ENCODE data around the gene EIF6.

EIF6 gene

GRCh38 chr20:35251613-35251940 is 33.0 kb downstream of the EIF6 start:
- Histone ChIP-seq H3K27me3 (no peaks in the 10 kb centered on the region), H3K9me3 (no peaks in the 10 kb centered on the region)
- TF ChIP-seq CTCF (IDR thresholded peaks at IDR 0.05; ENCODE audit: low read depth, low read length): no peak

GRCh38 chr20:35248641-35249475 is 35.7 kb downstream of the EIF6 start:
- H3K4me1 ChIP-seq: no peaks in the 10 kb centered on the region
- no peak for DNase-seq
- no peaks in the 10 kb centered on the region for H3K36me3 ChIP-seq
- no peak overlapping the region for H3K4me3 ChIP-seq (ENCODE audit: low read depth, low read length)
- no peaks in the 10 kb centered on the region for H3K9me3 ChIP-seq
- no peak for TF ChIP-seq CTCF (IDR thresholded peaks at IDR 0.05; ENCODE audit: low read depth, low read length)
- no peaks in the 10 kb centered on the region for H3K27me3 ChIP-seq

More at GRCh38 chr20:35251613-35251940, 33.0 kb downstream of the EIF6 start:
- Histone ChIP-seq H3K36me3 (peaks cover 2% of the 10 kb centered on the region; the same call in 1 of the 2 replicates), H3K4me1 (no peaks in the 10 kb centered on the region), H3K4me3 (ENCODE audit: low read depth, low read length) (no peak overlapping the region)
- no peak for DNase-seq

GRCh38 chr20:35246723-35247122 is 37.8 kb downstream of the EIF6 start:
- Histone ChIP-seq H3K36me3 (no peaks in the 10 kb centered on the region), H3K9me3 (no peaks in the 10 kb centered on the region), H3K4me1 (no peaks in the 10 kb centered on the region), H3K27me3 (no peaks in the 10 kb centered on the region), H3K4me3 (ENCODE audit: low read depth, low read length) (no peak overlapping the region)
- TF ChIP-seq CTCF (IDR thresholded peaks at IDR 0.05; ENCODE audit: low read depth, low read length): no peak
- DNase-seq: no peak

- no peaks in the 10 kb centered on the region for H3K27me3 ChIP-seq
- no peak for TF ChIP-seq CTCF (IDR thresholded peaks at IDR 0.05; ENCODE audit: low read depth, low read length)
- no peak for DNase-seq
- no peaks in the 10 kb centered on the region for H3K9me3 ChIP-seq
- no peaks in the 10 kb centered on the region for H3K4me1 ChIP-seq
- no peak overlapping the region for H3K4me3 ChIP-seq (ENCODE audit: low read depth, low read length)
- no peaks in the 10 kb centered on the region for H3K36me3 ChIP-seq
These were observed 40.6 kb downstream of the EIF6 start for GRCh38 chr20:35243986-35244385.

GRCh38 chr20:35243317-35243716 is 41.3 kb downstream of the EIF6 start:
- H3K4me3 ChIP-seq (ENCODE audit: low read depth, low read length): no peak overlapping the region
- no peak for DNase-seq
- H3K9me3 ChIP-seq: no peaks in the 10 kb centered on the region
- no peak for TF ChIP-seq CTCF (IDR thresholded peaks at IDR 0.05; ENCODE audit: low read depth, low read length)
- no peaks in the 10 kb centered on the region for H3K36me3 ChIP-seq
- no peaks in the 10 kb centered on the region for H3K27me3 ChIP-seq
- H3K4me1 ChIP-seq: no peaks in the 10 kb centered on the region

- Histone ChIP-seq H3K4me3 (ENCODE audit: low read depth, low read length) (no peak overlapping the region), H3K27me3 (no peaks in the 10 kb centered on the region), H3K36me3 (no peaks in the 10 kb centered on the region), H3K4me1 (no peaks in the 10 kb centered on the region), H3K9me3 (no peaks in the 10 kb centered on the region)
- no peak for TF ChIP-seq CTCF (IDR thresholded peaks at IDR 0.05; ENCODE audit: low read depth, low read length)
- no peak for DNase-seq
These were observed 43.7 kb downstream of the EIF6 start for GRCh38 chr20:35240811-35241293.
